Measurements from ENCODE around the gene TCF3.

The TCF3 gene

GRCh38 chr19:1612114-1613086, 40.0 kb downstream of the TCF3 start:
- H3K4me1 ChIP-seq (ENCODE audit: control insufficient read depth in 1 of 2, insufficient read depth in 1 of 2, low read depth in 1 of 2, low read length in 1 of 2) = peaks cover 10% of the 10 kb centered on the region in 2 experiments
- no peak overlapping the region for H3K27ac ChIP-seq
- H3K27me3 ChIP-seq = peaks cover 26% of the 10 kb centered on the region
- TF ChIP-seq CTCF (IDR thresholded peaks at IDR 0.05) = no peak
- no peaks in the 10 kb centered on the region for H3K9me3 ChIP-seq
- H3K4me3 ChIP-seq (ENCODE audit: low read depth in 1 of 2, low read length in 1 of 2) = no peak overlapping the region
- H3K36me3 ChIP-seq = peaks cover 43% of the 10 kb centered on the region

- H3K36me3 ChIP-seq = peaks cover 40% of the 10 kb centered on the region
- no peaks in the 10 kb centered on the region for H3K9me3 ChIP-seq
- H3K4me1 ChIP-seq (ENCODE audit: control insufficient read depth in 1 of 2, insufficient read depth in 1 of 2, low read depth in 1 of 2, low read length in 1 of 2) = peaks cover 14 to 15% of the 10 kb centered on the region in 2 experiments
- H3K27me3 ChIP-seq = peaks cover 26% of the 10 kb centered on the region
- TF ChIP-seq CTCF (IDR thresholded peaks at IDR 0.05) = no peak
- H3K4me3 ChIP-seq (ENCODE audit: low read depth in 1 of 2, low read length in 1 of 2) = no peak overlapping the region
- no peak overlapping the region for H3K27ac ChIP-seq
These were observed 41.1 kb downstream of the TCF3 start for GRCh38 chr19:1611353-1611752.

GRCh38 chr19:1610579-1610978, 41.8 kb downstream of the TCF3 start:
- Histone ChIP-seq H3K4me1 (ENCODE audit: control insufficient read depth in 1 of 2, insufficient read depth in 1 of 2, low read depth in 1 of 2, low read length in 1 of 2) (peaks cover 22% of the 10 kb centered on the region in 2 experiments), H3K9me3 (no peaks in the 10 kb centered on the region), H3K27me3 (peaks cover 26% of the 10 kb centered on the region), H3K4me3 (ENCODE audit: low read depth in 1 of 2, low read length in 1 of 2) (no peak overlapping the region), H3K36me3 (peaks cover 39% of the 10 kb centered on the region), H3K27ac (no peak overlapping the region)
- no peak for TF ChIP-seq CTCF (IDR thresholded peaks at IDR 0.05)

GRCh38 chr19:1609680-1610474, 42.5 kb downstream of the TCF3 start:
- Histone ChIP-seq H3K9me3 (no peaks in the 10 kb centered on the region), H3K36me3 (peaks cover 32% of the 10 kb centered on the region), H3K27me3 (peaks cover 26% of the 10 kb centered on the region), H3K27ac (no peak overlapping the region), H3K4me1 (ENCODE audit: control insufficient read depth in 1 of 2, insufficient read depth in 1 of 2, low read depth in 1 of 2, low read length in 1 of 2) (peaks cover 23 to 24% of the 10 kb centered on the region in 2 experiments), H3K4me3 (ENCODE audit: low read depth in 1 of 2, low read length in 1 of 2) (no peak overlapping the region)
- TF ChIP-seq CTCF (IDR thresholded peaks at IDR 0.05) = no peak

- H3K4me1 ChIP-seq (ENCODE audit: control insufficient read depth in 1 of 2, insufficient read depth in 1 of 2, low read depth in 1 of 2, low read length in 1 of 2) = peaks cover 32 to 33% of the 10 kb centered on the region in 2 experiments
- no peak overlapping the region for H3K4me3 ChIP-seq (ENCODE audit: low read depth in 1 of 2, low read length in 1 of 2)
- no peak for TF ChIP-seq CTCF (IDR thresholded peaks at IDR 0.05)
- H3K9me3 ChIP-seq = no peaks in the 10 kb centered on the region
- peaks cover 26% of the 10 kb centered on the region for H3K27me3 ChIP-seq
- H3K27ac ChIP-seq = no peak overlapping the region
- peaks cover 24% of the 10 kb centered on the region for H3K36me3 ChIP-seq
These were observed 43.4 kb downstream of the TCF3 start for GRCh38 chr19:1609103-1609396.
